ENCODE data around the gene TP53BP2.

The TP53BP2 gene

GRCh38 chr1:223770621-223771315 lies 75.0 kb downstream of the TP53BP2 start:
- no peak for DNase-seq (ENCODE audit: extremely low read depth, insufficient read length)
- no peaks in the 10 kb centered on the region for H3K27me3 ChIP-seq (replicated peaks; ENCODE audit: control insufficient read depth, insufficient read depth, low read length)
- TF ChIP-seq CTCF (IDR thresholded peaks at IDR 0.05; ENCODE audit: insufficient read depth, low read length, poor library complexity, severe bottlenecking): no peak
- H3K4me3 ChIP-seq (replicated peaks; ENCODE audit: low read depth, low read length): no peak overlapping the region
- peaks cover 10% of the 10 kb centered on the region for H3K36me3 ChIP-seq (ENCODE audit: control insufficient read depth, insufficient read depth, low read length)

DNA sequence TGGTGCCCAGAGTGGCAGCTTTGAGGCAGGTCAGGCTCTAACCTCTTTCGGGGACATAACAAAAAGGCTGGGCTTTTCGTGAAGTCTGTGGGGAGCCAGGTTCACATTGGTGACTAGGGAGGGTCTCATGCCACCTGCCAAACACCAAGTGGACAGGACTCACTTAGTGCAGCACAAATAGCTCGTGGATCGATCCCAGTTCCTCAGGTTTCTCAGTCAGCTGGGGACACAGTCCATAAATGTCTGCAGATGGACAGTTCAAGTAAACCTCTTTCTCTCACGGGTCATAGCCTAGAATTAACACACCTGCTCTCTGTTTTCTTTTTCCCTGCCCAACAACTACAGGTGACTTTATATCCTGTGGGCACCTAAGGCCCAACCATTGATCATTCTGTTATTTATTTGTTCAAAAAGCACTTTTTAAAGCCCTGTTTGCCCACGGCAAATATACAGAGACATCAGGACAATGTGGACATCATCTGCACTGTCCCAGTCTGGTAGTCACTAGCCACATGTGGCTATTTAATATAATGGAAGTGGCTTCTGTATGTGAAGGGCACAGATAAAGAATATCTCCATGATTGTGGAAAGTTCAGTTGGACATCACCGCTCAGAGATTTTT lies 79.9 kb downstream of the TP53BP2 start:
- no peak for TF ChIP-seq CTCF (IDR thresholded peaks at IDR 0.05; ENCODE audit: insufficient read depth, low read length, poor library complexity, severe bottlenecking)
- DNase-seq (ENCODE audit: extremely low read depth, insufficient read length): no peak
- Histone ChIP-seq H3K36me3 (ENCODE audit: control insufficient read depth, insufficient read depth, low read length) (peaks cover 12% of the 10 kb centered on the region), H3K27me3 (replicated peaks; ENCODE audit: control insufficient read depth, insufficient read depth, low read length) (no peaks in the 10 kb centered on the region), H3K4me3 (replicated peaks; ENCODE audit: low read depth, low read length) (no peak overlapping the region)

- Histone ChIP-seq H3K4me3 (replicated peaks; ENCODE audit: low read depth, low read length) (no peak overlapping the region), H3K27me3 (replicated peaks; ENCODE audit: control insufficient read depth, insufficient read depth, low read length) (no peaks in the 10 kb centered on the region), H3K36me3 (ENCODE audit: control insufficient read depth, insufficient read depth, low read length) (peaks cover 13% of the 10 kb centered on the region)
- no peak for TF ChIP-seq CTCF (IDR thresholded peaks at IDR 0.05; ENCODE audit: insufficient read depth, low read length, poor library complexity, severe bottlenecking)
- no peak for DNase-seq (ENCODE audit: extremely low read depth, insufficient read length)
These were observed 80.6 kb downstream of the TP53BP2 start for GRCh38 chr1:223765036-223765718.

DNA sequence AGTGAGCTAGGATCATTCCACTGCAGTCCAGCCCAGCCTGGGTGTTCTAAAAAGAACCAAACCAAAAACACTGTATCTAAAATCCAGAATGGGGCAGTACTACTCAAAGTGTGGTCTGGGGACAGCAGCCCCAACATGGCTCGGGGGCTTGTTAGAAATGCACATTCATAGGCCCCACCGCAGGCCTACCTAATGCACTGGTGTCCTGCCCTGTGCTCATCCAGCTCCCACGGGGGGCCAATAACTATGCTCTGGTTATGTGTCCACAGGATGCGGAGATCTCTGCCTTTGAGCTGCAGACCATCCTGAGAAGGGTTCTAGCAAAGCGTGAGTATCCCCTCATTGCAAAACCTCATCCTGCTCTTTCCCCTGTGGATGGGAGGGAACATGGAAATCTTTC lies 81.9 kb downstream of the TP53BP2 start:
- no peak for DNase-seq (ENCODE audit: extremely low read depth, insufficient read length)
- TF ChIP-seq CTCF (IDR thresholded peaks at IDR 0.05; ENCODE audit: insufficient read depth, low read length, poor library complexity, severe bottlenecking): no peak
- Histone ChIP-seq H3K27me3 (replicated peaks; ENCODE audit: control insufficient read depth, insufficient read depth, low read length) (no peaks in the 10 kb centered on the region), H3K36me3 (ENCODE audit: control insufficient read depth, insufficient read depth, low read length) (peaks cover 15% of the 10 kb centered on the region), H3K4me3 (replicated peaks; ENCODE audit: low read depth, low read length) (no peak overlapping the region)

GRCh38 chr1:223763251-223763650 lies 82.5 kb downstream of the TP53BP2 start:
- Histone ChIP-seq H3K27me3 (replicated peaks; ENCODE audit: control insufficient read depth, insufficient read depth, low read length) (no peaks in the 10 kb centered on the region), H3K4me3 (replicated peaks; ENCODE audit: low read depth, low read length) (no peak overlapping the region), H3K36me3 (ENCODE audit: control insufficient read depth, insufficient read depth, low read length) (peaks cover 16% of the 10 kb centered on the region)
- TF ChIP-seq CTCF (IDR thresholded peaks at IDR 0.05; ENCODE audit: insufficient read depth, low read length, poor library complexity, severe bottlenecking): no peak
- DNase-seq (ENCODE audit: extremely low read depth, insufficient read length): no peak
